Heart left ventricle (tissue), 13 donors: ENCODE results near the gene FASTK.

Source experiments
- CTCF ChIP-seq, 12 donors: fragments of 200-600 bp; sonication (generic) in 4 of 12; IDR thresholded peaks; one replicate each; pipeline versions ENCODE4 v1.5.0 to v1.8.0; 2018 to 2022; ENCODE audit warnings: antibody characterized with exemption in 12 of 12, mild to moderate bottlenecking in 5 of 12
- POLR2A ChIP-seq, 2 donors: fragments of 450-650 bp; IDR thresholded peaks; one replicate each; pipeline ENCODE4 v1.6.1; 2017; ENCODE audit warnings: antibody characterized with exemption in 2 of 2, mild to moderate bottlenecking in 2 of 2, moderate library complexity in 2 of 2
- donor health status: ischemic (EF 13 %, LVEDD 7.1; RV severe dilation, severe dysfunction).
- donor health status: DM: no; HTN: yes; CAD: no.
- donor health status: DM: no; HTN: no; CAD: no.
- donor health status: ischemic (EF 25% LVEDD 6.9; RV normal size, moderate dysfunction).
- donor health status: ischemic (EF 25% LVEDD 5.7; RV mildly dilated, moderate dysfunction).
- donor health status: ischemic (EF 35%, LVEDD 5.7; RV mildly dilated, moderate dysfunction).
- donor health status: nonischemic (EF 11% LVEDD 7.7; RV severe dilation, severe dysfunction).
- donor health status: DM: yes; HTN: yes; CAD: no.
- donor health status: PGD.
- donor health status: ischemic (EF 29% LVEDD 5.4; RV normal size, mild dysfunction).
- donor health status: nonischemic (EF 23%, LVEDD 6.1; RV moderate dilation, normal function).

- no peak for TF ChIP-seq CTCF (IDR thresholded peaks at IDR 0.05)
- TF ChIP-seq POLR2A (IDR thresholded peaks at IDR 0.05) = no peak
Observed at GRCh38 chr7:151035026-151035717, 45.4 kb downstream of the FASTK start.
